GM21367 (cell line): ENCODE results near the gene CALHM2.

Experiments used
- ATAC-seq: cut with Tn5 transposase; IDR thresholded peaks from one replicate; pipeline ENCODE4 v1.9.1; 2021; ENCODE audit not compliant: unreplicated experiment

Gene CALHM2

GRCh38 chr10:103476046-103476768 lies 24.0 kb upstream of the CALHM2 start:
- ATAC-seq, result no peak

- ATAC-seq, result no peak
Measured at GRCh38 chr10:103475437-103475836, 23.3 kb upstream of the CALHM2 start.

GRCh38 chr10:103474077-103474476 lies 21.9 kb upstream of the CALHM2 start:
- no peak for ATAC-seq

GRCh38 chr10:103473261-103473671 lies 21.1 kb upstream of the CALHM2 start:
- ATAC-seq, result no peak

- ATAC-seq, result no peak
Measured at GRCh38 chr10:103472005-103472404, 19.8 kb upstream of the CALHM2 start.

- peak; percentile 67 for ATAC-seq
Measured at GRCh38 chr10:103470761-103471653, 18.8 kb upstream of the CALHM2 start.

- no peak for ATAC-seq
Measured at GRCh38 chr10:103469201-103469600, 17.0 kb upstream of the CALHM2 start.

- ATAC-seq, result peak; percentile 32
Measured at GRCh38 chr10:103467406-103467805, 15.2 kb upstream of the CALHM2 start.

GRCh38 chr10:103466734-103467133 lies 14.6 kb upstream of the CALHM2 start:
- ATAC-seq, result no peak

- no peak for ATAC-seq
Measured at GRCh38 chr10:103465411-103466179, 13.4 kb upstream of the CALHM2 start.

- no peak for ATAC-seq
Measured at GRCh38 chr10:103463499-103463898, 11.3 kb upstream of the CALHM2 start.

- ATAC-seq, result no peak
Measured at GRCh38 chr10:103459615-103460014, 7.4 kb upstream of the CALHM2 start.

- ATAC-seq, result peak; percentile 62
Measured at GRCh38 chr10:103458720-103459119, 6.5 kb upstream of the CALHM2 start, which contains the start of gene CALHM1. Gene CALHM1, minus strand, starts transcription at chr10:103458900. Its CDS starts 149 bp downstream, at chr10:103458751.

- ATAC-seq, result no peak
Measured at GRCh38 chr10:103457896-103458583, 5.9 kb upstream of the CALHM2 start.

GRCh38 chr10:103457176-103457712 lies 5.1 kb upstream of the CALHM2 start:
- ATAC-seq, result no peak

GRCh38 chr10:103456074-103456660 lies 4.0 kb upstream of the CALHM2 start:
- no peak for ATAC-seq

GRCh38 chr10:103455235-103455634 lies 3.1 kb upstream of the CALHM2 start:
- ATAC-seq, result no peak

- no peak for ATAC-seq
Measured at GRCh38 chr10:103454026-103454425, 1.9 kb upstream of the CALHM2 start.

GRCh38 chr10:103452506-103453230 lies 498 bp upstream of the CALHM2 start:
- ATAC-seq, result no peak
